GM12892 (cell line): ENCODE measurements around the gene SP4.

Experiments used
- POLR2A ChIP-seq: IDR thresholded peaks from 2 replicates; pipeline ENCODE4 v1.6.1; 2011; ENCODE audit warnings: low read depth, low read length, control low read depth
- POLR2AphosphoS5 ChIP-seq: IDR thresholded peaks from 2 replicates; pipeline ENCODE4 v1.6.1; 2011; ENCODE audit warnings: low read depth, low read length, control low read depth

DNA sequence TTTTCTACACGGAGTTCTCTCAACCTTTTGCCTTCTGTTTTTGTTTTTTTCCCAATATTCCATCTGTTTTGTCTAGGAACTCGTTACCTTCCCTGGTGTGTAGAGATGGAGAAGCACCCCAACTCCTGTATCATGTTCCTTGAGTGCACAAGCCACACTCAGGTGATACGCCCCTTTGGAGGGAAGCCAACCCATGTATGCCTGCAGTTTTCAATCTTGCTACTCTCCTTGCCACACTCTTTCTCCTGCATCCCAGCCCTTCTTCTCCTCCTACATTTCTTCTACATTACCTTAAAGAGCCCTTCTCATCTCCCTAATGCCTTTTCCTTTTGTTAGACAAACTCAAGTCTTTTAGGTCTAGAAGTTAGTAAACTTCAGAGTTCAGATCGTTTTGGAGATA is 10.2 kb upstream of the SP4 start:
- TF ChIP-seq POLR2A = no peak
- TF ChIP-seq POLR2AphosphoS5 = no peak
